HCT116 (cell line): Measurements from ENCODE around the gene ABHD14A. TPM values are rescaled to one million over a fixed set of nuclear protein-coding genes. Genes with fewer than 3 reads are reported as not detected.

ENCODE experiments used
- ATAC-seq: fragments of 200-7000 bp; cut with Tn5 transposase; 2 replicates; pipeline ENCODE4 v1.9.1; 2020; ENCODE audit warnings: mild to moderate bottlenecking, moderate library complexity
- BruUV-seq: library from RNA; stranded (reverse); fragments of 400-500 nt; replicated peaks from 2 replicates; lab custom pipeline; 2021; lab: Mats Ljungman, UMichigan
- CTCF ChIA-PET: fragments of 300-600 bp; sonication (Branson Sonifier 250); formaldehyde crosslinking; loops from one replicate; lab custom pipeline; 2021; ENCODE audit warnings: antibody characterized with exemption; lab: Charles Lee
- POLR2A ChIA-PET: fragments of 300-600, 350-600 bp; sonication (Branson Sonifier 250); formaldehyde crosslinking; loops from one replicate; lab custom pipeline; 2021; ENCODE audit warnings: antibody characterized with exemption; lab: Charles Lee
- RAD21 ChIA-PET, 2 experiments: fragments of 300-600 bp; sonication (Branson Sonifier 250); formaldehyde crosslinking; loops; one replicate each; lab custom pipeline; 2023; ENCODE audit warnings: low total read pairs in 2 of 2; ENCODE audit not compliant: uncharacterized antibody in 2 of 2, unreplicated experiment in 2 of 2, low non-redundant PET in 1 of 2; lab: Charles Lee
- DNase-seq: peaks from one replicate; pipeline ENCODE4 v3.0.0-alpha.2; 2010; ENCODE audit warnings: low read depth, low spot score
- H2AFZ ChIP-seq: fragments of 200-600 bp; shearing (Covaris generic), sonication (generic); 2 replicates; pipeline ENCODE4 v1.6.1; 2017; ENCODE audit warnings: low read depth, mixed run types, mixed read lengths, antibody characterized with exemption, low read length; ENCODE audit not compliant: poor library complexity, severe bottlenecking
- H3K27ac ChIP-seq: 2 replicates; pipeline ENCODE4 v1.5.1; 2012; ENCODE audit warnings: low read depth, low read length
- H3K27me3 ChIP-seq: fragments of 200-600 bp; sonication (generic); 2 replicates; pipeline ENCODE4 v1.6.1; 2016; ENCODE audit warnings: mixed run types, low read length, mixed read lengths; ENCODE audit not compliant: insufficient read depth
- H3K36me3 ChIP-seq, 2 experiments: fragments of 200-500 bp in 1 of 2; fragments of 200-600 bp in 1 of 2; sonication (Bioruptor generic) in 1 of 2; sonication (generic) in 1 of 2; 2 replicates each; pipeline versions ENCODE4 v1.5.1 to v1.6.1; 2014 to 2016; ENCODE audit warnings: low read length in 2 of 2, inconsistent platforms in 1 of 2, mixed read lengths in 1 of 2, mixed run types in 1 of 2; ENCODE audit not compliant: insufficient read depth in 2 of 2, control insufficient read depth in 1 of 2
- H3K4me1 ChIP-seq, 2 experiments: fragments of 200-600 bp in 1 of 2; sonication (generic) in 1 of 2; 2 replicates each; pipeline versions ENCODE4 v1.5.1 to v1.6.1; 2012 to 2017; ENCODE audit warnings: low read length in 2 of 2, inconsistent platforms in 1 of 2, mild to moderate bottlenecking in 1 of 2, mixed read lengths in 1 of 2, mixed run types in 1 of 2, moderate library complexity in 1 of 2; ENCODE audit not compliant: insufficient read depth in 2 of 2, control insufficient read depth in 1 of 2
- H3K4me2 ChIP-seq: fragments of 200-600 bp; sonication (generic); 2 replicates; pipeline ENCODE4 v1.6.1; 2017; ENCODE audit warnings: mixed run types, low read length, mixed read lengths
- H3K4me3 ChIP-seq, 2 experiments: fragments of 200-600 bp in 1 of 2; sonication (generic) in 1 of 2; replicated peaks in 1 of 2; 2 replicates each; pipeline ENCODE4 v1.5.1; 2011 to 2016; ENCODE audit warnings: low read length in 2 of 2, control low read depth in 1 of 2, low read depth in 1 of 2, mild to moderate bottlenecking in 1 of 2, mixed read lengths in 1 of 2, mixed run types in 1 of 2
- H3K79me2 ChIP-seq: fragments of 200-600 bp; sonication (generic); 2 replicates; pipeline ENCODE4 v1.6.1; 2017; ENCODE audit warnings: mild to moderate bottlenecking, mixed run types, low read length, moderate library complexity, mixed read lengths; ENCODE audit not compliant: insufficient read depth
- H3K9ac ChIP-seq: fragments of 200-600 bp; sonication (generic); 2 replicates; pipeline ENCODE4 v1.6.1; 2016; ENCODE audit warnings: low read length, mixed read lengths
- H3K9me2 ChIP-seq: fragments of 200-600 bp; sonication (generic), shearing (Covaris generic); 2 replicates; pipeline ENCODE4 v1.6.1; 2017; ENCODE audit warnings: mixed run types, mild to moderate bottlenecking, moderate library complexity; ENCODE audit not compliant: insufficient read depth
- H3K9me3 ChIP-seq, 2 experiments: fragments of 200-500 bp in 1 of 2; fragments of 200-600 bp in 1 of 2; sonication (Bioruptor generic) in 1 of 2; sonication (generic) in 1 of 2; 2 replicates each; pipeline ENCODE4 v1.6.1; 2014 to 2017; ENCODE audit warnings: low read length in 2 of 2, mixed read lengths in 2 of 2, inconsistent platforms in 1 of 2, low read depth in 1 of 2, mild to moderate bottlenecking in 1 of 2, mixed run types in 1 of 2, moderate library complexity in 1 of 2; ENCODE audit not compliant: control insufficient read depth in 1 of 2, insufficient read depth in 1 of 2
- H4K20me1 ChIP-seq: fragments of 200-600 bp; sonication (generic), shearing (Covaris generic); 2 replicates; pipeline ENCODE4 v1.6.1; 2017; ENCODE audit warnings: mixed run types, mild to moderate bottlenecking, moderate library complexity; ENCODE audit not compliant: insufficient read depth
- CBX3 ChIP-seq: IDR thresholded peaks from 2 replicates; pipeline ENCODE4 v1.6.1; 2012; ENCODE audit warnings: low read depth
- CEBPB ChIP-seq: IDR thresholded peaks from 2 replicates; pipeline ENCODE4 v1.6.1; 2012; ENCODE audit warnings: low read depth
- CTCF ChIP-seq, 3 experiments: fragments of 200-600 bp in 1 of 3; sonication (generic) in 1 of 3; IDR thresholded peaks in 2 of 3; conservative IDR thresholded peaks in 1 of 3; 2 replicates each; pipeline ENCODE4 v1.5.1; 2012 to 2017; ENCODE audit warnings: low read depth in 2 of 3, low read length in 2 of 3, antibody characterized with exemption in 1 of 3, borderline replicate concordance in 1 of 3, control low read depth in 1 of 3, mild to moderate bottlenecking in 1 of 3, mixed read lengths in 1 of 3, mixed run types in 1 of 3, moderate library complexity in 1 of 3; ENCODE audit not compliant: insufficient read depth in 1 of 3
- EGR1 ChIP-seq: IDR thresholded peaks from 2 replicates; pipeline ENCODE4 v1.6.1; 2012; ENCODE audit warnings: low read depth
- ELF1 ChIP-seq: IDR thresholded peaks from 2 replicates; pipeline ENCODE4 v1.6.1; 2012; ENCODE audit warnings: low read depth, borderline replicate concordance
- EZH2 ChIP-seq: fragments of 200-600 bp; sonication (generic); IDR thresholded peaks from 2 replicates; pipeline ENCODE4 v1.6.1; 2017; ENCODE audit warnings: antibody characterized with exemption, mixed run types
- FOSL1 ChIP-seq: IDR thresholded peaks from 2 replicates; pipeline ENCODE4 v1.6.1; 2012; ENCODE audit warnings: low read depth
- MAX ChIP-seq: IDR thresholded peaks from 2 replicates; pipeline ENCODE4 v1.6.1; 2012
- POLR2AphosphoS5 ChIP-seq: IDR thresholded peaks from 2 replicates; pipeline ENCODE4 v1.6.1; 2011; ENCODE audit warnings: mild to moderate bottlenecking, low read depth, low read length, moderate library complexity
- RAD21 ChIP-seq: IDR thresholded peaks from 2 replicates; pipeline ENCODE4 v1.6.1; 2012; ENCODE audit warnings: low read depth, mild to moderate bottlenecking
- REST ChIP-seq: IDR thresholded peaks from 2 replicates; pipeline ENCODE4 v1.6.1; 2012; ENCODE audit warnings: low read depth
- SIN3A ChIP-seq: IDR thresholded peaks from 2 replicates; pipeline ENCODE4 v1.6.1; 2012; ENCODE audit warnings: low read depth
- SP1 ChIP-seq: IDR thresholded peaks from 2 replicates; pipeline ENCODE4 v1.6.1; 2012; ENCODE audit warnings: low read depth
- SRF ChIP-seq: IDR thresholded peaks from 2 replicates; pipeline ENCODE4 v1.6.1; 2012; ENCODE audit warnings: low read depth
- ZFX ChIP-seq: fragments of 450-650 bp; IDR thresholded peaks from 2 replicates; pipeline ENCODE4 v1.6.1; 2017
- ZNF274 ChIP-seq: fragments of 200-500 bp; sonication (Bioruptor generic); IDR thresholded peaks from 2 replicates; pipeline ENCODE4 v1.6.1; 2014; ENCODE audit warnings: mild to moderate bottlenecking, low read depth, low read length, inconsistent platforms
- intact Hi-C: fragments of 100-400 bp; cut with micrococcal nuclease; formaldehyde crosslinking; loops from 2 replicates; pipeline ENCODE4 v1.10.0; 2022
- total RNA-seq: library from RNA; stranded (reverse); gene quantifications from one replicate; pipeline ENCODE4 v1.2.1, GENCODE V29; 2021; ENCODE audit not compliant: unreplicated experiment
- TF ChIP-seq, protein P1 (sequence below): IDR thresholded peaks from 2 replicates; pipeline ENCODE4 v1.6.1; 2012

The ABHD14A gene
- total RNA-seq, 1 experiment from 2014 or later, result 11.6 TPM

DNA sequence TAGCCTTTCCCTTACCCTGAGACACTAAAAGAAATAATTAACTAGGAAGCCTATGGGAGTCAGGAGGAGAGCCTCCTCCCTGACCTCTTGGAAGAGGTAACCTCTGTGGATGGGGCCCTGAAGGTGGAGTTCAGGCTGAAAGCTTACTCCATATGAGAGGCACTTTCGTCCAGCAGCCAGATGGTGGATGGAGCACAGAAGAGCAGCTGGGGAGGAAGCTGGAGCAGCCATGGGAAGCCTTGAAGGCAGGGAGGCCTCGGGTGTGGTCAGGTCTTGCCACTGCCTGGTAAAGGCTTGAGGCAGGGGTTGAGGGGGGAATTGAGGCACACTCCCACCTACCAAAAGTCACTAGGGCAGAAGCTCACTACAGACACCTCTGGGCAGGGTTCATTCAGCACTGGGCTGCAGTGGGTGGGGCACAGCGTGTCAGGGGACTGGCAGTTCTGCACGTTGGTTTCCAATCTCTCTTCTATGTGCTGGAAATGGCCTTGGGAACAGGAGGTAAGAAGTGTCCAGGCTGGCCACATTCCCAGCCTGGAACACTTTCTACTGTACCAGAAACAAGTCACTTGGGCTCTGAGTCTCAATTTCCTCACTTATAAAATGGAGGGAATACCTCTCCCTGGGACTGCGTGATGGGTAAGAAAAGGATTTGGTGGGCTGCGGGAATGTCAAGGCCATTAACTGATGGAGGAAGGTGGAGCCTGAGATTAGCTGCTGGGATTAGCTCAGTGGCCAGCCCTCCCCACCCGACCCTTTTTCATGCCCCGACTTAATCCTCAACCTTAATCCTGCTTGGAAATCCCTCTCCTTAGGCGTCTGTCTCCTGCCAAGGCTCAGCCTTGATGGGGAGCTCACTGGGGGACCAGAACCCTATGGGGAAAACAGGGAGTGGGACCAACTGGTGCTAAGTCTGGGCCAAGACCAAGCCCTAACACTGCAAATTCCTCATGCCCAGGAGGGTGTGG, 13.0 kb upstream of the ABHD14A start:
- Histone ChIP-seq H3K36me3 (0 out of 4 replicates have a peak, but pooled peaks cover 0 to 3% of the 10 kb centered on the region in 2 experiments), H3K9me3 (no peaks in the 10 kb centered on the region), H3K4me1 (peaks cover 6 to 9% of the 10 kb centered on the region in 2 experiments), H3K9ac (no peak overlapping the region), H3K27ac (no peak overlapping the region), H4K20me1 (no peaks in the 10 kb centered on the region), H2AFZ (no peak overlapping the region), H3K79me2 (no peaks in the 10 kb centered on the region; the same call in 1 of the 2 replicates), H3K4me3 (no peak overlapping the region), H3K9me2 (no peaks in the 10 kb centered on the region), H3K27me3 (no peaks in the 10 kb centered on the region), H3K4me2 (no peak overlapping the region)
- ATAC-seq (no peak), DNase-seq (no peak)
- ChIA-PET CTCF (interaction anchor here (0.7 to 1.6 kb wide), 2 partner anchors 12 to 19 kb away, joined by 3 to 4 read pairs; partner anchors contain the start of gene ABHD14B), POLR2A (no interaction called here), RAD21 (no interaction called here)
- BruUV-seq, result no TSS peak
- no peak for TF ChIP-seq CEBPB
- no peak for TF ChIP-seq FOSL1
- TF ChIP-seq ZNF274, result no peak
- TF ChIP-seq SP1, result no peak
- no peak for TF ChIP-seq ELF1
- TF ChIP-seq SRF, result no peak
- TF ChIP-seq RAD21, result no peak
- no peak for TF ChIP-seq CTCF (IDR thresholded peaks at IDR 0.05 in 2 of 3, conservative IDR thresholded peaks at IDR 0.05 in 1 of 3; ENCODE audit: borderline replicate concordance in 1 of 3, insufficient read depth in 1 of 3, low read depth in 2 of 3, low read length in 2 of 3)
- TF ChIP-seq ZFX, result no peak
- TF ChIP-seq, protein P1, sequence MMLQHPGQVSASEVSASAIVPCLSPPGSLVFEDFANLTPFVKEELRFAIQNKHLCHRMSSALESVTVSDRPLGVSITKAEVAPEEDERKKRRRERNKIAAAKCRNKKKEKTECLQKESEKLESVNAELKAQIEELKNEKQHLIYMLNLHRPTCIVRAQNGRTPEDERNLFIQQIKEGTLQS, result no peak
- TF ChIP-seq MAX, result no peak
- TF ChIP-seq EGR1, result no peak
- TF ChIP-seq EZH2, result no peak
- no peak for TF ChIP-seq POLR2AphosphoS5
- no peak for TF ChIP-seq SIN3A
- no peak for TF ChIP-seq CBX3
- TF ChIP-seq REST, result no peak
- intact Hi-C loops, result no loop called here
